HG02610 (cell line): Measurements from ENCODE around the gene PLEKHG4.

Experiments used
- ATAC-seq: cut with Tn5 transposase; IDR thresholded peaks from one replicate; pipeline ENCODE4 v1.9.1; 2021; ENCODE audit warnings: mild to moderate bottlenecking, moderate library complexity; ENCODE audit not compliant: unreplicated experiment

Gene PLEKHG4

GRCh38 chr16:67244387-67245185 lies 34.7 kb upstream of the PLEKHG4 start:
- peak; percentile 57 for ATAC-seq

GRCh38 chr16:67245186-67245585 lies 34.1 kb upstream of the PLEKHG4 start:
- no peak for ATAC-seq

GRCh38 chr16:67245674-67246080 lies 33.7 kb upstream of the PLEKHG4 start:
- ATAC-seq, result no peak

GRCh38 chr16:67246081-67246755 lies 33.1 kb upstream of the PLEKHG4 start:
- ATAC-seq, result peak; percentile 18

GRCh38 chr16:67246756-67247191 lies 32.6 kb upstream of the PLEKHG4 start:
- ATAC-seq, result peak; percentile 6

GRCh38 chr16:67247192-67248072 lies 31.9 kb upstream of the PLEKHG4 start, which contains the start of gene FHOD1:
TSS of gene FHOD1 (minus strand) at chr16:67247481. CDS start at chr16:67247410, 71 bp downstream.
- ATAC-seq, result peak; percentile 43

- ATAC-seq, result no peak
Measured at GRCh38 chr16:67248073-67248400, 31.3 kb upstream of the PLEKHG4 start.

GRCh38 chr16:67248401-67249177 lies 30.7 kb upstream of the PLEKHG4 start, which contains the start of gene SLC9A5:
TSS of gene SLC9A5 (plus strand) at chr16:67248979. CDS start at chr16:67249015, 36 bp downstream.
- ATAC-seq, result no peak

- no peak for ATAC-seq
Measured at GRCh38 chr16:67249178-67250044, 29.9 kb upstream of the PLEKHG4 start.

- ATAC-seq, result no peak
Measured at GRCh38 chr16:67250045-67250327, 29.3 kb upstream of the PLEKHG4 start.

GRCh38 chr16:67252609-67253497 lies 26.5 kb upstream of the PLEKHG4 start:
- ATAC-seq, result no peak

GRCh38 chr16:67254801-67255552 lies 24.4 kb upstream of the PLEKHG4 start:
- no peak for ATAC-seq

GRCh38 chr16:67255553-67256221 lies 23.6 kb upstream of the PLEKHG4 start:
- ATAC-seq, result no peak

GRCh38 chr16:67256701-67257230 lies 22.6 kb upstream of the PLEKHG4 start:
- no peak for ATAC-seq

GRCh38 chr16:67257486-67258160 lies 21.7 kb upstream of the PLEKHG4 start:
- ATAC-seq, result no peak

- no peak for ATAC-seq
Measured at GRCh38 chr16:67258161-67258835, 21.0 kb upstream of the PLEKHG4 start.
